GM12891 (cell line): ENCODE results near the gene AANAT.
A peak's percentile ranks its signal among the peaks of the same experiment; 100 is the strongest.
"Not testable (repeated sequence)": the region's sequence is repeated elsewhere in the genome, so short reads cannot be mapped to it uniquely, and the experiment has no call there.

ENCODE experiments used
- DNase-seq: peaks from one replicate; pipeline ENCODE4 v3.0.0; 2011; ENCODE audit warnings: low spot score; ENCODE audit not compliant: insufficient read length
- FAIRE-seq: peaks from 2 replicates; lab custom pipeline; 2011; peaks lifted over from hg19 to GRCh38; lab: Jason Lieb, UNC
- PAX5 ChIP-seq: IDR thresholded peaks from 2 replicates; pipeline ENCODE4 v1.6.1; 2011; ENCODE audit warnings: low read length, moderate library complexity, mild to moderate bottlenecking; ENCODE audit not compliant: insufficient read depth, severe bottlenecking
- POLR2A ChIP-seq: IDR thresholded peaks from 2 replicates; pipeline ENCODE4 v1.6.1; 2011; ENCODE audit warnings: low read depth, low read length, control low read depth
- POLR2AphosphoS5 ChIP-seq: IDR thresholded peaks from 2 replicates; pipeline ENCODE4 v1.6.1; 2011; ENCODE audit warnings: low read depth, low read length, control low read depth
- POU2F2 ChIP-seq: IDR thresholded peaks from 2 replicates; pipeline ENCODE4 v1.6.1; 2011; ENCODE audit warnings: low read depth, mild to moderate bottlenecking, control low read depth, low read length, moderate library complexity
- SPI1 ChIP-seq: IDR thresholded peaks from 2 replicates; pipeline ENCODE4 v1.6.1; 2011; ENCODE audit warnings: low read depth, low read length, control low read depth
- TAF1 ChIP-seq: IDR thresholded peaks from 2 replicates; pipeline ENCODE4 v1.6.1; 2011; ENCODE audit warnings: low read depth, low read length, control low read depth

Gene AANAT

GRCh38 chr17:76506408-76507345 lies 39.3 kb downstream of the AANAT start:
- FAIRE-seq (peak; percentile 81), DNase-seq (no peak)
- no peak for TF ChIP-seq POLR2A
- no peak for TF ChIP-seq SPI1
- TF ChIP-seq TAF1: no peak
- no peak for TF ChIP-seq POU2F2
- TF ChIP-seq PAX5: no peak
- no peak for TF ChIP-seq POLR2AphosphoS5

- not testable (repeated sequence) for FAIRE-seq, DNase-seq
Measured at GRCh38 chr17:76508472-76509063, 41.2 kb downstream of the AANAT start.

- FAIRE-seq: no peak
- TF ChIP-seq POU2F2 (no peak), POLR2AphosphoS5 (no peak), POLR2A (no peak), PAX5 (no peak)
- no peak for DNase-seq
Measured at GRCh38 chr17:76510831-76511244, 43.4 kb downstream of the AANAT start.

GRCh38 chr17:76511668-76512365 lies 44.4 kb downstream of the AANAT start:
- no peak for DNase-seq
- no peak for FAIRE-seq
- TF ChIP-seq POU2F2 (no peak), POLR2A (no peak), TAF1 (no peak), POLR2AphosphoS5 (no peak), SPI1 (no peak), PAX5 (no peak)

- TF ChIP-seq PAX5: no peak
- no peak for TF ChIP-seq POU2F2
- TF ChIP-seq TAF1: no peak
- no peak for TF ChIP-seq POLR2A
- no peak for TF ChIP-seq POLR2AphosphoS5
- TF ChIP-seq SPI1: no peak
- DNase-seq (no peak), FAIRE-seq (no peak)
Measured at GRCh38 chr17:76512366-76513305, 45.2 kb downstream of the AANAT start.

- DNase-seq (no peak), FAIRE-seq (no peak)
- TF ChIP-seq SPI1: no peak
- no peak for TF ChIP-seq PAX5
- TF ChIP-seq POLR2AphosphoS5: no peak
Measured at GRCh38 chr17:76513306-76513692, 45.9 kb downstream of the AANAT start.

- not testable (repeated sequence) for FAIRE-seq, DNase-seq
Measured at GRCh38 chr17:76514355-76514754, 47.0 kb downstream of the AANAT start.

GRCh38 chr17:76515274-76515949 lies 48.0 kb downstream of the AANAT start:
- DNase-seq (peak; percentile 56), FAIRE-seq (peak; percentile 95)

GRCh38 chr17:76517638-76518038 lies 50.2 kb downstream of the AANAT start:
- TF ChIP-seq PAX5 (no peak), SPI1 (no peak), POU2F2 (no peak), POLR2A (no peak), TAF1 (no peak), POLR2AphosphoS5 (no peak)
- FAIRE-seq (no peak), DNase-seq (no peak)

More at GRCh38 chr17:76515274-76515949, 48.0 kb downstream of the AANAT start:
- TF ChIP-seq POU2F2 (peak; percentile 70; the same call in 1 of the 2 replicates), TAF1 (0 out of 2 replicates have a peak, but pooled peaks have one; percentile 12), POLR2AphosphoS5 (no peak), POLR2A (no peak), PAX5 (no peak), SPI1 (no peak)
